Activated T-cell treated with anti-CD3 and anti-CD28 coated beads, Interleukin-2, amount 50 U/mL, for 72 hours (primary cell): Measurements from ENCODE around the gene AHCYL2. TPM values are rescaled to one million over a fixed set of nuclear protein-coding genes. Genes with fewer than 3 reads are reported as not detected.
A peak's percentile ranks its signal among the peaks of the same experiment; 100 is the strongest.
"Not testable (repeated sequence)": the region's sequence is repeated elsewhere in the genome, so short reads cannot be mapped to it uniquely, and the experiment has no call there.

Experiments
- ATAC-seq, 2 donors: fragments of 150-1000 bp; cut with Tn5 transposase; replicated peaks in 1 of 2; 2 replicates each; pipeline ENCODE4 v1.10.0; 2021; ENCODE audit warnings: moderate library complexity in 2 of 2, mild to moderate bottlenecking in 1 of 2
- DNase-seq, 2 donors: peaks; one replicate each; pipeline ENCODE4 v3.0.0; 2021 to 2022; ENCODE audit warnings: mixed read lengths in 1 of 2
- H3K27ac Mint-ChIP-seq: one replicate; pipeline ENCODE4 v1.8.0; 2022; ENCODE audit warnings: mild to moderate bottlenecking, moderate library complexity, mixed read lengths
- H3K27me3 Mint-ChIP-seq: one replicate; pipeline ENCODE4 v1.8.0; 2022; ENCODE audit warnings: low read depth, mixed read lengths
- H3K36me3 Mint-ChIP-seq, 2 donors: one replicate each; pipeline ENCODE4 v1.8.0; 2022; ENCODE audit warnings: mixed read lengths in 2 of 2, mild to moderate bottlenecking in 1 of 2; ENCODE audit not compliant: insufficient read depth in 2 of 2
- H3K4me1 Mint-ChIP-seq: one replicate; pipeline ENCODE4 v1.8.0; 2022; ENCODE audit warnings: low read depth, mixed read lengths
- H3K4me3 Mint-ChIP-seq, 2 donors: one replicate each; pipeline ENCODE4 v1.8.0; 2022; ENCODE audit warnings: mild to moderate bottlenecking in 2 of 2, mixed read lengths in 2 of 2, moderate library complexity in 2 of 2
- H3K9me3 Mint-ChIP-seq, 2 donors: one replicate each; pipeline ENCODE4 v1.8.0; 2022; ENCODE audit warnings: mixed read lengths in 2 of 2
- total RNA-seq, 2 donors: library from RNA; stranded (reverse); gene quantifications; one replicate each; pipeline ENCODE4 v1.2.3, GENCODE V29; 2022

AHCYL2 gene
- total RNA-seq, 2 donors from 2014 or later = 40.8 to 44.8 TPM

DNA sequence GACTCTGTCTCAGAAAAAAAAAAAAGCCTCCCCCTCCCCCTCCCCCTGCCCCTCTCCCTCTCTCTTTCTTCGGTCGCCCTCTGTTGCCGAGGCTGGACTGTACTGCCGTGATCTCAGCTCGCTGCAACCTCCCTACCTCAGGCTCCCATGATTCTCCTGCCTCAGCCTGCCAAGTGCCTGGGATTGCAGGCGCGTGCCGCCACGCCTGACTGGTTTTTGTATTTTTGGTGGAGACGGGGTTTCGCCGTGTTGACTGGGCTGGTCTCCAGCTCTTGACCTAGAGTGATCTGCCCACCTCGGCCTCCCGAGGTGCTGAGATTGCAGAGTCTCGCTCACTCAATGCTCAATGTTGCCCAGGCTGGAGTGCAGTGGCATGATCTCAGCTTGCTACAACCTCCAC, 9.1 kb upstream of the AHCYL2 start:
- H3K27me3 Mint-ChIP-seq, H3K9me3 Mint-ChIP-seq, ATAC-seq, H3K4me1 Mint-ChIP-seq, H3K36me3 Mint-ChIP-seq, DNase-seq, H3K4me3 Mint-ChIP-seq, H3K27ac Mint-ChIP-seq: not testable (repeated sequence)

DNA sequence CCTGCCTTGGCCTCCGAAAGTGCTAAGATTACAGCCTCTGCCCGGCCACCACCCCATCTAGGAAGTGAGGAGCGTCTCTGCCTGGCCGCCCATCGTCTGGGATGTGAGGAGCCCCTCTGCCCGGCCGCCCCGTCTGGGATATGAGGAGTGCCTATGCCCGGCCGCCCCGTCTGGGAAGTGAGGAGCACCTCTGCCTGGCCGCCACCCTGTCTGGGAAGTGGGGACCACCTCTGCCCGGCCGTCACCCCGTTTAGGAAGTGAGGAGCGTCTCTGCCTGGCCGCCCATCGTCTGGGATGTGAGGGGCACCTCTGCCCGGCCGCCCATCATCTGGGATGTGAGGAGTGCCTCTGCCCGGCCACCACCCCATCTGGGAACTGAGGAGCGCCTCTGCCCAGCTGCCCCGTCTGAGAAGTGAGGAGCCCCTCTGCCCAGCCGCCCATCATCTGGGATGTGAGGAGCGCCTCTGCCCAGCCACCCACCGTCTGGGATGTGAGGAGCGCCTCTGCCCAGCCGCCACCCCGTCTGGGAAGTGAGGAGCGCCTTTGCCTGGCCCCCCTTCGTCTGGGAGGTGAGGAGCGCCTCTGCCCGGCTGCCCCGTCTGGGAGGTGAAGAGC, 8.6 kb upstream of the AHCYL2 start:
- H3K27ac Mint-ChIP-seq, ATAC-seq, H3K36me3 Mint-ChIP-seq, H3K4me1 Mint-ChIP-seq, H3K27me3 Mint-ChIP-seq, DNase-seq, H3K9me3 Mint-ChIP-seq, H3K4me3 Mint-ChIP-seq: not testable (repeated sequence)

GRCh38 chr7:129216821-129217416, 7.9 kb upstream of the AHCYL2 start:
- H3K4me1 Mint-ChIP-seq, DNase-seq, H3K36me3 Mint-ChIP-seq, H3K9me3 Mint-ChIP-seq, ATAC-seq, H3K27ac Mint-ChIP-seq, H3K4me3 Mint-ChIP-seq, H3K27me3 Mint-ChIP-seq: not testable (repeated sequence)

DNA sequence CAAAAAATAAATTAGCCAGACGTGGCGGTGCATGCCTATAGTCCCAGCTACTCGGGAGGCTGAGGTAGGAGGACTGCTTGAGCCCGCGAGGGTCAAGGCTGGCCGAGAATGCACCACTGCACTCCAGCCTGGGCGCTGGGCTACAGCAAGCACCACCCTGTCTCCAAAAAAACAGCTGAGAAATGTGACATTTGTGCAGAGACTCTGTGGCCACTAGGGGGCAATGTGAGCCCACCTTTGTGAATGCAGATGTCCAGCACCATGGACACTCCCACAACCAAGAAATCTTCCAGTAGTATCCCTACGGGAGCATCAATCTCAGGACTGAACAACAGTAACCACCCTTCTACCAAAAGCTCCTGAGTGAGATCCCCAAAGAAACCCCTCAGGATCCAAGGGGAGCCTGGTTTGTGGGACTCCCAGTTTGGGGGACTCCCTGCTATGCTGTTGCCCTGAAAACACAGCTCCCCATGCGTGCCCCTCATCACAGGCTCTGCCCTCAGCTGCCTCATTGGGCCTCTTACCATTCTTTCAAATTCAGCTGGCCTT, 6.2 kb upstream of the AHCYL2 start:
- Mint-ChIP-seq H3K36me3 (no peaks in the 10 kb centered on the region), H3K9me3 (no peaks in the 10 kb centered on the region), H3K4me3 (no peak overlapping the region), H3K4me1 (peaks cover 20% of the 10 kb centered on the region), H3K27ac (no peak overlapping the region), H3K27me3 (no peaks in the 10 kb centered on the region)
- DNase-seq (peak; percentile 82 to 84), ATAC-seq (peak; percentile 86 to 89)

DNA sequence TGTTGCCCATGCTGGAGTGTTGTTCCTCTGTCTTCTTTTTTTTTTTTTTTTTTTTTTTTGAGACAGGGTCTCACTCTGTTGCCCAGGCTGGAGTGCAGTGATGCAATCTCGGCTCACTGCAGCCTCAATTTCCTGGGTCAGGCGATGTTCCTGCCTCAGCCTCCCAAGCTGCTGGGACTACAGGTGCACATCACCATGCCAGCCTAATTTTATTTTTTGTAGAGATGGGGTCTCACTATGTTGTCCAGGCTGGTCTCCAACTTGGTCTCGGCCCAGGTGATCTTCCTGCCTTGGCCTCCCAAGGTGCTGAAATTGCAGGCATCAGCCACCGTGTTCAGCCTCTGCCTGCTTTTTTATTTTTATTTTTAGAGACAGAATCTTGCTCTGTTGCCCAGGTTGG, 5.7 kb upstream of the AHCYL2 start:
- DNase-seq, H3K27ac Mint-ChIP-seq, H3K9me3 Mint-ChIP-seq, H3K27me3 Mint-ChIP-seq, H3K4me3 Mint-ChIP-seq, ATAC-seq, H3K36me3 Mint-ChIP-seq: not testable (repeated sequence)
- H3K4me1 Mint-ChIP-seq = peaks cover 22% of the 10 kb centered on the region

DNA sequence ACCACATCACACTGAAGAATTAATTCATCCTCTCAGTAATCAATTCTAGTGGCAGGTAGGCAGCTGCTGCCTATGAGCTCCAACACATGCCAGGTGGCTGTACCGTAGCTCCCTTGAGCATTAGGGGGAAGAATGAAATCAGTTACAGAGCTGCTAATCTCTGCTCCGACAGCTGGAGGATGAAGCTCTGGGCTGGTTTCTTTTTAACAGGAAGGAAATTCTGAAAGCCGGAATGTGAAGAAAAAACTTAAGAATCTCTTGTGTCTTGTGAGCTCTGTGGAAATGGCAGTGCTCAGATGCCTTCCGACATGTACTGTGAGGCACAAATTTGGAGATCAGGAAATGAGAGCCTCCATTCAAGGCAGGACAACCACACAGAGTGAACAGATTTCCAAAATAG, 2.8 kb upstream of the AHCYL2 start:
- ATAC-seq (no peak), DNase-seq (no peak)
- H3K36me3 Mint-ChIP-seq = no peaks in the 10 kb centered on the region
- no peak overlapping the region for H3K27ac Mint-ChIP-seq
- peak overlapping the region; percentile 55 to 59 for H3K4me3 Mint-ChIP-seq
- no peaks in the 10 kb centered on the region for H3K27me3 Mint-ChIP-seq
- H3K9me3 Mint-ChIP-seq = no peaks in the 10 kb centered on the region
- H3K4me1 Mint-ChIP-seq = peaks cover 38% of the 10 kb centered on the region

DNA sequence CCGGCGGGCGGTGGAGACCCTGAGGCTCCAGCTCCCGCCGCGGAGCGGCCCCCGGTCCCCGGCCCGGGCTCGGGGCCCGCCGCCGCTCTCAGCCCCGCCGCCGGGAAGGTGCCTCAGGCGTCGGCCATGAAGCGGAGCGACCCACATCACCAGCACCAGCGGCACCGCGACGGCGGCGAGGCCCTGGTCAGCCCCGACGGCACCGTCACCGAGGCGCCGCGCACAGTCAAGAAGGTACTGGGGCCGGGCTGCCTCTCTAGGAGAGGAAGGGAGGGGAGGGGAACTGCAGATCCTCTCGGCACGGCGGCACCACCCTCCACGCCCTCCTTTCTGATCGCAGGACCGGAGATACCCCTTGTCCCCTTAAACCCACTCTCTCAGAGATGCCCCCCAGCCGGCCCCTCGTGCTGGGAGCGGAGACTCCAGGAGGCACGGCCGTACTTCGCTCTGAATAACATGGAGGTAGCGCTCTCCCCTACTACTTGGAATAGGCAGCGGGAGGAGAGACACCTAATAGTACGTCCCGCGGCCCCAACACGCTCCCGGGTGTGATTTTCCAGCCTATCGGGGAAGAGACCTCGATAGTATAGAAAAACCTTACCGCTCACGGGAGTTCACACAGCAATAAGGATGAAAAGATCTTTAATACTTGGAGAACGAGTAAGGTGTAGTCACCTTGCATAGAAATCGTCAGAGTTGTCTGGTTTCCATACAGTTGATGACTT, 538 bp downstream of the AHCYL2 start:
- peak overlapping the region; percentile 84 for H3K27ac Mint-ChIP-seq
- ATAC-seq (peak; percentile 57 to 64), DNase-seq (peak; percentile 71 to 75)
- peaks cover 48% of the 10 kb centered on the region for H3K4me1 Mint-ChIP-seq
- H3K4me3 Mint-ChIP-seq = peak overlapping the region; percentile 93 to 96
- H3K9me3 Mint-ChIP-seq = no peaks in the 10 kb centered on the region
- H3K36me3 Mint-ChIP-seq = no peaks in the 10 kb centered on the region
- H3K27me3 Mint-ChIP-seq = no peaks in the 10 kb centered on the region

GRCh38 chr7:129225931-129226572, 1.2 kb downstream of the AHCYL2 start:
- DNase-seq = no peak
- H3K9me3 Mint-ChIP-seq = no peaks in the 10 kb centered on the region

DNA sequence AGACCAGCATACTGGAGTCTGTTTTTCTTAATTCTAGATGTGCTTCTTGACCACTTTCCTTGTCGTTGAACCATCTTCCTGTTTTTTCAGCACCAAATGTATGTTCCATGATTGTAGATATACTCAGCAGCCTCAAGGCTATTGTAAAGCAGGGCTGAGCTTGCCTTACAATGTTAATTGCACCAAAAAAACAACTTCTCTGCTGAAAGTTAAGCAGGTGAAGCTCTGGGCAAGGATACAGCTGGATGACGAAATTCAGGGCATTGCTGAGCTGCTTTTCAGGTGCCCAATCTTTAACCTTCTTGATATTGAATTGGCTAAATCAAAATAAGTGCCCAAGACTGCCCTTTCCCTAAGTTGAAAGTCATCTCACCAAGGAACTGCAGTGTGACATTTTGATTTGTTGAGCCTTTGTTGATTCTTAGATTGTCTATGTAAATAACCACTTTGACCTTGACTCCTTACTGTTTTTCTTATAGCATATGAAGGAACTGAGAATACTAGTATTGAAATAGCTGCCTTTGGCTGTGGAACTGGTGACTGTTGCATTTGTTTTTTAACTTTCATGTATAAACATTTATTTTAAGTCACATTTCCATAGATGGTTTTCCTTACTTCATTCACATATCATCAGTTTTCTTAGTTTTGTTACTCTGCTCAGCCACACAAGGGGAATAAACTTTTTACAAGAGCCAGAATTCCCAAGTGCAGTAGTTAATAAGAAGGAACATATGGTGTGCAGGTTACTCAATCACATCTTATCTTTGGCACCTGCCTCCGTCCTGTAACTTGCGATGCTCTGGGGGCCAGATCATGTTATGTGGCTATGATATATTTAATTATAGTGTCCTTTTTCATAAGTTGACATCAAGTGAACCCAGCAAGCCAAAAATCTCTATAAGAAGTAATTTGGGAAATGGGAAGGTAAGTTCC, 3.1 kb downstream of the AHCYL2 start:
- no peak overlapping the region for H3K27ac Mint-ChIP-seq
- H3K9me3 Mint-ChIP-seq = no peaks in the 10 kb centered on the region
- H3K27me3 Mint-ChIP-seq = no peaks in the 10 kb centered on the region
- no peak overlapping the region for H3K4me3 Mint-ChIP-seq
- DNase-seq (no peak), ATAC-seq (no peak)
- peaks cover 49% of the 10 kb centered on the region for H3K4me1 Mint-ChIP-seq
- H3K36me3 Mint-ChIP-seq = peaks cover 0 to 1% of the 10 kb centered on the region in 2 donors

More at GRCh38 chr7:129225931-129226572, 1.2 kb downstream of the AHCYL2 start:
- ATAC-seq = no peak
- H3K4me1 Mint-ChIP-seq = peaks cover 48% of the 10 kb centered on the region
- no peaks in the 10 kb centered on the region for H3K27me3 Mint-ChIP-seq
- no peaks in the 10 kb centered on the region for H3K36me3 Mint-ChIP-seq
- H3K4me3 Mint-ChIP-seq = peak overlapping the region; percentile 93 to 96
- peak overlapping the region; percentile 84 for H3K27ac Mint-ChIP-seq

DNA sequence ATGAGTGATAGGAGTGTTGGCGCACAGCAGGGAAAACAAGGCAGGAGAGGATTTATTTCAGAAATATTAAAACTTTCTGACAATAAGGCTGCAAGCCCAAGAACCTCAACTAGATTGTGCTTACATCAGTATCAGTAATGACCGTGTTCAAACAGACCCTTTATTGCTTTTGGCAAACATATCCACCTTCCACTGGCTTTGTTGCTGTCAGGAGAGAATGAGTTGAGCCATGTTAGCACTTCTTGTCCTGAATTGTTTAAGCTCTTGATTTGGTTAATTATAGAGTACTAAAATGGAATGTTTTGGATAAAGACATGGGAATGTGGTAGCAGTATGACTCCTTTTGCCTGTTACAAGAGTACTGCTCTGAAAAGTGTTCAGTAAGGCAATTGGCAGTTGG, 3.8 kb downstream of the AHCYL2 start:
- ATAC-seq (no peak), DNase-seq (no peak)
- Mint-ChIP-seq H3K4me1 (peaks cover 47% of the 10 kb centered on the region), H3K27ac (no peak overlapping the region), H3K36me3 (peaks cover 0 to 1% of the 10 kb centered on the region in 2 donors), H3K9me3 (no peaks in the 10 kb centered on the region), H3K27me3 (no peaks in the 10 kb centered on the region), H3K4me3 (no peak overlapping the region)

DNA sequence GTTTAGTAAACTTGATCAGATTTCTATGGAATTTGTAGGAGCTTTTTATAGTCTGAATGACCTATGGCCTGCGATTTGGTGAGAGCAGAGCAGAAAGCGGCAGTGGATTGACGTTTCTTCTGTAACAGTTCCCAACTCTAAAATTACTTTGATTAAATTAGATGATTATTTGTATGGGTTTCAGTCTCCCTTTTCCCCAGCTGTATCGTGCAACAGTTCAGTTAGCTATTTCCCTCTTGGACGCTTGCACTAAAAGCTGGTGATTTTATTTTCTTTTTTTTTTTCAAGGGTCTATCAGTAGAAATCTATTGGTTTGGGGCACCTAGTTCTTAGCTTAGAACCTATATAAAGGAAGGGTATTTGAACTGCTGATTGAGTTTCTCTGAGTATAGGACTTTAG, 6.8 kb downstream of the AHCYL2 start:
- peaks cover 30% of the 10 kb centered on the region for H3K4me1 Mint-ChIP-seq
- H3K36me3 Mint-ChIP-seq = peaks cover 0 to 1% of the 10 kb centered on the region in 2 donors
- H3K9me3 Mint-ChIP-seq = no peaks in the 10 kb centered on the region
- DNase-seq = no peak
- no peak overlapping the region for H3K27ac Mint-ChIP-seq
- H3K4me3 Mint-ChIP-seq = no peak overlapping the region
- no peak for ATAC-seq
- H3K27me3 Mint-ChIP-seq = no peaks in the 10 kb centered on the region

- ATAC-seq (no peak), DNase-seq (no peak)
- no peaks in the 10 kb centered on the region for H3K27me3 Mint-ChIP-seq
- no peak overlapping the region for H3K27ac Mint-ChIP-seq
- H3K36me3 Mint-ChIP-seq = peaks cover 0 to 2% of the 10 kb centered on the region in 2 donors
- H3K4me3 Mint-ChIP-seq = no peak overlapping the region
- no peaks in the 10 kb centered on the region for H3K4me1 Mint-ChIP-seq
- no peaks in the 10 kb centered on the region for H3K9me3 Mint-ChIP-seq
These were observed 13.7 kb downstream of the AHCYL2 start for GRCh38 chr7:129238546-129238945.
